Naive thymus-derived CD4-positive, alpha-beta T cell (primary cell): ENCODE results near the gene MPRIP. TPM values are rescaled to one million over a fixed set of nuclear protein-coding genes. Genes with fewer than 3 reads are reported as not detected.
"Not testable (repeated sequence)": the region's sequence is repeated elsewhere in the genome, so short reads cannot be mapped to it uniquely, and the experiment has no call there.

Source experiments
- ATAC-seq: fragments of 150-1000 bp; cut with Tn5 transposase; 2 replicates; pipeline ENCODE4 v1.10.0; 2021; ENCODE audit warnings: mild to moderate bottlenecking, moderate library complexity
- CTCF ChIA-PET: fragments of 350-600 bp; sonication (Branson Sonifier 250); formaldehyde crosslinking; loops from one replicate; lab custom pipeline; 2021; ENCODE audit warnings: antibody characterized with exemption; lab: Charles Lee
- POLR2A ChIA-PET: fragments of 350-600 bp; sonication (Branson Sonifier 250); formaldehyde crosslinking; loops from one replicate; lab custom pipeline; 2021; ENCODE audit warnings: antibody characterized with exemption, inconsistent platforms; lab: Charles Lee
- DNase-seq, 9 donors: peaks; one replicate each; pipeline versions ENCODE4 v3.0.0 to v3.0.0-alpha.2; 2020 to 2022; ENCODE audit warnings: mixed read lengths in 1 of 9
- H3K27ac ChIP-seq: one replicate; pipeline ENCODE4 v1.7.0; 2013; ENCODE audit warnings: mild to moderate bottlenecking, low read depth, low read length, moderate library complexity
- H3K27me3 ChIP-seq, 2 donors: one replicate each; pipeline ENCODE4 v1.7.0; 2013; ENCODE audit warnings: low read length in 2 of 2, mild to moderate bottlenecking in 2 of 2, moderate library complexity in 2 of 2; ENCODE audit not compliant: control insufficient read depth in 2 of 2, insufficient read depth in 2 of 2
- H3K36me3 ChIP-seq, 3 experiments: 1 replicate in 2 of 3; 2 replicates in 1 of 3; pipeline ENCODE4 v1.7.0; 2013; ENCODE audit warnings: low read length in 3 of 3, mild to moderate bottlenecking in 3 of 3, moderate library complexity in 1 of 3; ENCODE audit not compliant: insufficient read depth in 3 of 3, control insufficient read depth in 2 of 3
- H3K4me1 ChIP-seq, 2 donors: one replicate each; pipeline ENCODE4 v1.7.0; 2013; ENCODE audit warnings: low read length in 2 of 2, mild to moderate bottlenecking in 2 of 2, moderate library complexity in 1 of 2; ENCODE audit not compliant: control insufficient read depth in 2 of 2, insufficient read depth in 2 of 2
- H3K4me3 ChIP-seq: 2 replicates; pipeline ENCODE4 v1.7.0; 2013; ENCODE audit warnings: mild to moderate bottlenecking, low read length
- H3K9me3 ChIP-seq, 3 experiments: 1 replicate in 2 of 3; 2 replicates in 1 of 3; pipeline ENCODE4 v1.7.0; 2013; ENCODE audit warnings: low read length in 3 of 3; ENCODE audit not compliant: control insufficient read depth in 2 of 3
- H3K27ac Mint-ChIP-seq, 9 donors: one replicate each; pipeline ENCODE4 v1.8.0; 2020 to 2022; ENCODE audit warnings: mixed read lengths in 9 of 9, mild to moderate bottlenecking in 8 of 9, moderate library complexity in 5 of 9, inconsistent platforms in 2 of 9
- H3K27me3 Mint-ChIP-seq, 5 donors: one replicate each; pipeline ENCODE4 v1.8.0; 2021 to 2022; ENCODE audit warnings: mixed read lengths in 5 of 5, mild to moderate bottlenecking in 1 of 5
- H3K36me3 Mint-ChIP-seq, 5 donors: one replicate each; pipeline ENCODE4 v1.8.0; 2020 to 2022; ENCODE audit warnings: mixed read lengths in 5 of 5, mild to moderate bottlenecking in 3 of 5, inconsistent platforms in 1 of 5
- H3K4me1 Mint-ChIP-seq, 7 donors: one replicate each; pipeline ENCODE4 v1.8.0; 2020 to 2022; ENCODE audit warnings: mixed read lengths in 7 of 7, mild to moderate bottlenecking in 3 of 7, inconsistent platforms in 1 of 7
- H3K4me3 Mint-ChIP-seq, 10 donors: one replicate each; pipeline ENCODE4 v1.8.0; 2020 to 2022; ENCODE audit warnings: mild to moderate bottlenecking in 10 of 10, mixed read lengths in 10 of 10, moderate library complexity in 6 of 10, inconsistent platforms in 2 of 10
- H3K9me3 Mint-ChIP-seq, 11 donors: one replicate each; pipeline ENCODE4 v1.8.0; 2020 to 2022; ENCODE audit warnings: mixed read lengths in 11 of 11, mild to moderate bottlenecking in 4 of 11, inconsistent platforms in 1 of 11, moderate library complexity in 1 of 11
- intact Hi-C, 2 donors: fragments of 100-400 bp; cut with micrococcal nuclease; formaldehyde crosslinking; loops; one replicate each; pipeline ENCODE4 v1.15.1; 2023
- polyA plus RNA-seq, 2 donors: library from polyadenylated mRNA; unstranded; fragments of 300-500 nt; fragmentation: Illumina TruSeq; gene quantifications; one replicate each; pipeline ENCODE4 v1.2.3, GENCODE V29; 2021
- total RNA-seq, 6 experiments: library from RNA in 5 of 6; stranded (reverse) in 5 of 6; gene quantifications; 1 replicate in 5 of 6; 2 replicates in 1 of 6; pipeline ENCODE4 v1.2.3 and lab custom pipeline; 2021 to 2026

The MPRIP gene
- total and polyA plus RNA-seq, 7 experiments from 2014 or later, result 18.6 to 259 (median 196) TPM

- Mint-ChIP-seq H3K4me1 (peaks cover 0 to 9% (median 4%) of the 10 kb centered on the region in 7 donors), H3K4me3 (no peak overlapping the region), H3K27me3 (no peaks in the 10 kb centered on the region), H3K27ac (peak overlapping the region in 2 of 9 donors; percentile 16 to 23), H3K36me3 (peaks cover 0 to 48% (median 3%) of the 10 kb centered on the region in 5 donors), H3K9me3 (peaks cover 0 to 2% (median 0%) of the 10 kb centered on the region in 11 donors)
- no peaks in the 10 kb centered on the region for H3K9me3 ChIP-seq
- H3K4me3 ChIP-seq, result no peak overlapping the region
- peaks cover 4 to 87% (median 8%) of the 10 kb centered on the region in 3 experiments for H3K36me3 ChIP-seq
- DNase-seq (no peak), ATAC-seq (no peak)
- no peaks in the 10 kb centered on the region for H3K27me3 ChIP-seq
- POLR2A ChIA-PET, result no interaction called here
- intact Hi-C loops, result no loop called here
- no peaks in the 10 kb centered on the region for H3K4me1 ChIP-seq
- CTCF ChIA-PET, result interaction anchor here (0.5 kb wide), 1 partner anchor 88 kb away, joined by 3 read pairs; no protein-coding TSS in a partner anchor
- H3K27ac ChIP-seq, result no peak overlapping the region
Observed at GRCh38 chr17:17132746-17133145, 90.5 kb downstream of the MPRIP start.

GRCh38 chr17:17134051-17134956 is 92.0 kb downstream of the MPRIP start:
- Histone ChIP-seq H3K27me3 (no peaks in the 10 kb centered on the region), H3K36me3 (peaks cover 4 to 87% (median 12%) of the 10 kb centered on the region in 3 experiments), H3K4me3 (no peak overlapping the region), H3K27ac (no peak overlapping the region), H3K9me3 (no peaks in the 10 kb centered on the region), H3K4me1 (no peaks in the 10 kb centered on the region)
- Mint-ChIP-seq H3K4me1 (peaks cover 0 to 2% (median 0%) of the 10 kb centered on the region in 7 donors), H3K36me3 (peaks cover 0 to 45% (median 0%) of the 10 kb centered on the region in 5 donors), H3K4me3 (no peak overlapping the region), H3K9me3 (peaks cover 0 to 2% (median 0%) of the 10 kb centered on the region in 11 donors), H3K27ac (peak overlapping the region in 1 of 9 donors; percentile 52), H3K27me3 (no peaks in the 10 kb centered on the region)
- DNase-seq, result no peak
- ChIA-PET POLR2A (no interaction called here), CTCF (no interaction called here)
- no peak for ATAC-seq
- intact Hi-C loops, result no loop called here

GRCh38 chr17:17134957-17135333 is 92.7 kb downstream of the MPRIP start:
- ChIA-PET CTCF (no interaction called here), POLR2A (no interaction called here)
- intact Hi-C loops, result no loop called here
- H3K9me3 ChIP-seq, result no peaks in the 10 kb centered on the region
- DNase-seq (no peak), ATAC-seq (no peak)
- peaks cover 0 to 2% (median 0%) of the 10 kb centered on the region in 11 donors for H3K9me3 Mint-ChIP-seq
- peak overlapping the region in 1 of 9 donors; percentile 52 for H3K27ac Mint-ChIP-seq
- peaks cover 0 to 43% (median 0%) of the 10 kb centered on the region in 5 donors for H3K36me3 Mint-ChIP-seq
- peaks cover 4 to 87% (median 12%) of the 10 kb centered on the region in 3 experiments for H3K36me3 ChIP-seq
- peaks cover 0 to 2% (median 0%) of the 10 kb centered on the region in 7 donors for H3K4me1 Mint-ChIP-seq
- no peaks in the 10 kb centered on the region for H3K27me3 ChIP-seq
- H3K27me3 Mint-ChIP-seq, result no peaks in the 10 kb centered on the region
- H3K4me1 ChIP-seq, result no peaks in the 10 kb centered on the region
- no peak overlapping the region for H3K27ac ChIP-seq
- no peak overlapping the region for H3K4me3 Mint-ChIP-seq
- no peak overlapping the region for H3K4me3 ChIP-seq

DNA sequence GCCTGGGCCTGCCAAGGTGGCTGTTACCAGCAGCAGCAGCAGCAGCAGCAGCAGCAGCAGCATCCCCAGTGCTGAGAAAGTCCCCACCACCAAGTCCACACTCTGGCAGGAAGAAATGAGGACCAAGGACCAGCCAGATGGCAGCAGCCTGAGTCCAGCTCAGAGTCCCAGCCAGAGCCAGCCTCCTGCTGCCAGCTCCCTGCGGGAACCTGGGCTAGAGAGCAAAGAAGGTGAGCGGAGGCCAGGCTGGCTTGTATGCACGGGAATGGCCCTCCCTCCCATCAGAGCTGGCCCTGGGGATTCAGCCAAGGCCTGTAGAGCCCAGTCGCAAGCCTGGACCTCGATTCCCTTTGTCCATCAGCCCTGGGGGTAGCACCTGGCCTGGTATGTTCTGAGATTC is 94.0 kb downstream of the MPRIP start:
- POLR2A ChIA-PET, result interaction anchor here (0.8 kb wide), 1 partner anchor 48 kb away, joined by 4 read pairs; no protein-coding TSS in a partner anchor
- CTCF ChIA-PET, result not testable (repeated sequence)

GRCh38 chr17:17137731-17138585 is 95.7 kb downstream of the MPRIP start:
- H3K9me3 Mint-ChIP-seq, result peaks cover 0 to 2% (median 0%) of the 10 kb centered on the region in 11 donors
- peaks cover 3 to 11% (median 8%) of the 10 kb centered on the region in 7 donors for H3K4me1 Mint-ChIP-seq
- H3K36me3 Mint-ChIP-seq, result peaks cover 0 to 50% (median 4%) of the 10 kb centered on the region in 5 donors
- Histone ChIP-seq H3K4me1 (peaks cover 0 to 2% of the 10 kb centered on the region in 2 donors), H3K27ac (no peak overlapping the region), H3K9me3 (no peaks in the 10 kb centered on the region), H3K4me3 (no peak overlapping the region), H3K36me3 (peaks cover 0 to 91% (median 10%) of the 10 kb centered on the region in 3 experiments), H3K27me3 (no peaks in the 10 kb centered on the region)
- H3K27me3 Mint-ChIP-seq, result no peaks in the 10 kb centered on the region
- CTCF ChIA-PET, result interaction anchor here (0.5 kb wide), 1 partner anchor 176 kb away, joined by 3 read pairs; no protein-coding TSS in a partner anchor
- POLR2A ChIA-PET, result no interaction called here
- intact Hi-C loops, result no loop called here
- no peak for ATAC-seq
- no peak overlapping the region for H3K4me3 Mint-ChIP-seq
- no peak for DNase-seq
- H3K27ac Mint-ChIP-seq, result peak overlapping the region in 2 of 9 donors; percentile 17 to 36

More for the DNA sequence above, 94.0 kb downstream of the MPRIP start:
- H3K27ac Mint-ChIP-seq, H3K4me1 Mint-ChIP-seq, H3K9me3 ChIP-seq, H3K4me1 ChIP-seq, H3K27me3 Mint-ChIP-seq, H3K4me3 Mint-ChIP-seq, H3K27ac ChIP-seq, H3K9me3 Mint-ChIP-seq, ATAC-seq, intact Hi-C loops, DNase-seq, H3K27me3 ChIP-seq, H3K4me3 ChIP-seq: not testable (repeated sequence)
- peaks cover 4 to 91% (median 12%) of the 10 kb centered on the region in 3 experiments for H3K36me3 ChIP-seq
- peaks cover 0 to 43% (median 0%) of the 10 kb centered on the region in 5 donors for H3K36me3 Mint-ChIP-seq

DNA sequence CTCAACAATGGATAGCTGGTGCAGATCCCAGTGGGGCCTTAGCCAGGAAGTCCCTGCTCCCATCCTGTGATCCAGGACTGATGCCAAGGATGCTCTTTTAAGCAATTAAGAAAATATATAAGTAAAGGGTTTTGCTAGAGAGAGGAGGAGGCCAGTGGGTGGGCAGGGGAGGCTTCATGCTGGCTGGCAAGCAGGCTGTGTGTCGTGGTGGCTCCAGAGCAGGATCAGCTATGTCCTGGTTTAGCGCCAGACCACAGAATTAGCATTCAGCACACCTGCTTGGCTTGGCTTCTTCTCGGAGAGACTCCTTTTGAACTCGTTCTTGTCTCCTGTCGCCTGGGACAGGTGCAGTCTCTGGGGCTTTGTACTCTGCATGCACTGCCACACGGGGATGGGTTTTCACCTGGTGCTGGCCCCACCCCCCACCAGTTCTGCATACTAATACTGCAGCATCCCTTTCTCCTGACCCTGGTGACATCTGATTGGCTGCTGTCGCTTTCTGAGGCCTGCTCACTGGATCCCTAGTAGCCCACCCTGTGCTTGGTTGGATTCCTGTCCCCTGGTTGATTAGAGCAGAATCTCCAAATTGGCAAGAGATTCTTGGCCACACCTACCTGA is 97.8 kb downstream of the MPRIP start:
- Histone ChIP-seq H3K4me1 (peaks cover 0 to 2% of the 10 kb centered on the region in 2 donors), H3K4me3 (no peak overlapping the region), H3K27me3 (no peaks in the 10 kb centered on the region), H3K9me3 (no peaks in the 10 kb centered on the region), H3K36me3 (peaks cover 0 to 90% (median 14%) of the 10 kb centered on the region in 3 experiments), H3K27ac (no peak overlapping the region)
- H3K36me3 Mint-ChIP-seq, result peaks cover 0 to 45% (median 7%) of the 10 kb centered on the region in 5 donors
- H3K27ac Mint-ChIP-seq, result peak overlapping the region in 4 of 9 donors; percentile 28 to 76 (median 40)
- POLR2A ChIA-PET, result no interaction called here
- H3K4me3 Mint-ChIP-seq, result no peak overlapping the region
- no peaks in the 10 kb centered on the region for H3K9me3 Mint-ChIP-seq
- intact Hi-C loops, result loop anchor here in 1 of 2 donors (5.0 kb wide), 2 partner anchors 42 to 67 kb away; partner anchors contain the start of gene PLD6
- no peaks in the 10 kb centered on the region for H3K27me3 Mint-ChIP-seq
- H3K4me1 Mint-ChIP-seq, result peaks cover 5 to 14% (median 8%) of the 10 kb centered on the region in 7 donors
- ATAC-seq (no peak), DNase-seq (no peak)
- CTCF ChIA-PET, result no interaction called here
